ENCODE data around the gene PHACTR2.

PHACTR2 gene

DNA sequence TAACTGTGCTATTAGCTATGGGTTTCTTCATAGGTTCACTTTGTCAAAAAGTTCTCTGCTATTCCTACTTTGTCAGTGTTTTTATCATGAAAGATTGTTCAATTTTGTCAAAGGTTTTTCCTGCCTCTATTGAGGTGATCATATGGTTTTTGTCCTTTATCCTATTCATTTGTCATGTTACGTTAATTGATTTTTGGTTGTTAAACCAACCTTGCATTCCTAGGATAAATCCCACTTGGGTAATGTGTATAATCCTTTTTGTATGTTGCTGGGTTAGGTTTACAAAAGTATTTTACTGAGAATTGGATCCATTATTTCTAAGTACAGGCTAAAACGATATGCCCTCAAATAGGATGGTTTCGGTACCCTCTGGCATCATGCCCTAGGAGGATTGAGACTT is 5.0 kb downstream of the PHACTR2 start:
- Histone ChIP-seq H3K36me3 (replicated peaks in 1 of 2; ENCODE audit: control insufficient read depth in 2 of 2, insufficient read depth in 2 of 2, low read length in 2 of 2) (no peaks in the 10 kb centered on the region), H3K4me1 (ENCODE audit: control insufficient read depth in 2 of 2, insufficient read depth in 1 of 2, low read depth in 1 of 2, low read length in 2 of 2) (peaks cover 0 to 9% of the 10 kb centered on the region in 2 donors), H3K4me3 (ENCODE audit: low read length in 2 of 2) (no peak overlapping the region), H3K18ac (ENCODE audit: low read length) (no peak overlapping the region), H3K14ac (ENCODE audit: low read length) (no peak overlapping the region), H3K9ac (ENCODE audit: low read depth, low read length, poor library complexity) (no peak overlapping the region), H2BK120ac (ENCODE audit: low read depth, low read length) (no peak overlapping the region), H4K8ac (ENCODE audit: low read depth, low read length) (no peak overlapping the region), H2AK5ac (ENCODE audit: low read depth, low read length) (no peak overlapping the region), H3K27ac (replicated peaks; ENCODE audit: low read length) (no peak overlapping the region), H2AFZ (ENCODE audit: low read length) (no peak overlapping the region), H2BK15ac (ENCODE audit: low read length) (no peak overlapping the region), H3K27me3 (ENCODE audit: control insufficient read depth in 3 of 3, insufficient read depth in 3 of 3, low read depth in 1 of 3, low read length in 3 of 3) (no peaks in the 10 kb centered on the region), H3K79me1 (ENCODE audit: low read depth, low read length) (no peaks in the 10 kb centered on the region), H2BK12ac (ENCODE audit: low read length) (no peak overlapping the region), H3K4me2 (ENCODE audit: insufficient read depth, low read length, poor library complexity, severe bottlenecking) (no peak overlapping the region), H3K4ac (ENCODE audit: low read length) (no peak overlapping the region), H3K9me3 (replicated peaks in 1 of 2; ENCODE audit: control insufficient read depth in 2 of 2, insufficient read depth in 1 of 2, low read depth in 1 of 2, low read length in 2 of 2) (peaks cover 2 to 20% of the 10 kb centered on the region in 2 donors), H2BK5ac (ENCODE audit: low read length) (no peak overlapping the region), H3K23ac (ENCODE audit: low read depth, low read length, poor library complexity) (no peak overlapping the region), H4K91ac (ENCODE audit: low read depth, low read length, poor library complexity) (no peak overlapping the region)
- no peak for DNase-seq (ENCODE audit: low spot score)
- WGBS, 2 donors (ENCODE audit: extremely low coverage in 2 of 2, insufficient read length in 2 of 2, insufficient replicate concordance in 1 of 2), result no CpG with 5 or more reads among the region's 3 CpGs

DNA sequence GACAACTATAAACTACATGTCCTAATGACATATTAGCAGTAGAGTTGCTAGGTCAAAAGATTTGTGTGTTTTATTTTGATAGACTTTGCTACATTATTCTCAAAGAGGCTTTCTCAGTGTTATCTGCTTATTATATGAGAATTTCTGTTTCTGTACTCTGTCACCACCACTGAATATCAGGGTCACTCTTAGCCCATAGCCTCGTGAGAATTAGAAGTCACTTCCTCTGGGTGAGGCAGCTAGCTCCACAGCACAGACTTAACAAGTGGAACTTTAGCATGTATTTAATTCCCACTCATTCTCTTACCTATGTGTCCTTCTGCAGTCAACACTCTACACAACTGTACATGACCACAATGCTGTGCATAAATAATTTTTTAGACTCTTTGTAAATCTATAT is 6.7 kb downstream of the PHACTR2 start:
- H3K14ac ChIP-seq (ENCODE audit: low read length), result no peak overlapping the region
- no peak overlapping the region for H3K27ac ChIP-seq (replicated peaks; ENCODE audit: low read length)
- no peak for DNase-seq (ENCODE audit: low spot score)
- H2BK5ac ChIP-seq (ENCODE audit: low read length), result no peak overlapping the region
- peaks cover 2 to 20% of the 10 kb centered on the region in 2 donors for H3K9me3 ChIP-seq (replicated peaks in 1 of 2; ENCODE audit: control insufficient read depth in 2 of 2, insufficient read depth in 1 of 2, low read depth in 1 of 2, low read length in 2 of 2)
- no CpG with 5 or more reads among the region's 1 CpG for WGBS, 2 donors (ENCODE audit: extremely low coverage in 2 of 2, insufficient read length in 2 of 2, insufficient replicate concordance in 1 of 2)
- H2AFZ ChIP-seq (ENCODE audit: low read length), result no peak overlapping the region
- no peak overlapping the region for H3K18ac ChIP-seq (ENCODE audit: low read length)
- H3K9ac ChIP-seq (ENCODE audit: low read depth, low read length, poor library complexity), result no peak overlapping the region
- H3K4me3 ChIP-seq (ENCODE audit: low read length in 2 of 2), result no peak overlapping the region
- no peak overlapping the region for H2BK15ac ChIP-seq (ENCODE audit: low read length)
- no peak overlapping the region for H4K91ac ChIP-seq (ENCODE audit: low read depth, low read length, poor library complexity)
- H3K4ac ChIP-seq (ENCODE audit: low read length), result no peak overlapping the region
- no peaks in the 10 kb centered on the region for H3K36me3 ChIP-seq (replicated peaks in 1 of 2; ENCODE audit: control insufficient read depth in 2 of 2, insufficient read depth in 2 of 2, low read length in 2 of 2)
- no peak overlapping the region for H2AK5ac ChIP-seq (ENCODE audit: low read depth, low read length)
- no peak overlapping the region for H4K8ac ChIP-seq (ENCODE audit: low read depth, low read length)
- H3K79me1 ChIP-seq (ENCODE audit: low read depth, low read length), result no peaks in the 10 kb centered on the region
- no peak overlapping the region for H2BK120ac ChIP-seq (ENCODE audit: low read depth, low read length)
- H2BK12ac ChIP-seq (ENCODE audit: low read length), result no peak overlapping the region
- H3K4me2 ChIP-seq (ENCODE audit: insufficient read depth, low read length, poor library complexity, severe bottlenecking), result no peak overlapping the region
- no peak overlapping the region for H3K23ac ChIP-seq (ENCODE audit: low read depth, low read length, poor library complexity)
- no peaks in the 10 kb centered on the region for H3K27me3 ChIP-seq (ENCODE audit: control insufficient read depth in 3 of 3, insufficient read depth in 3 of 3, low read depth in 1 of 3, low read length in 3 of 3)
- H3K4me1 ChIP-seq (ENCODE audit: control insufficient read depth in 2 of 2, insufficient read depth in 1 of 2, low read depth in 1 of 2, low read length in 2 of 2), result peaks cover 0 to 5% of the 10 kb centered on the region in 2 donors

DNA sequence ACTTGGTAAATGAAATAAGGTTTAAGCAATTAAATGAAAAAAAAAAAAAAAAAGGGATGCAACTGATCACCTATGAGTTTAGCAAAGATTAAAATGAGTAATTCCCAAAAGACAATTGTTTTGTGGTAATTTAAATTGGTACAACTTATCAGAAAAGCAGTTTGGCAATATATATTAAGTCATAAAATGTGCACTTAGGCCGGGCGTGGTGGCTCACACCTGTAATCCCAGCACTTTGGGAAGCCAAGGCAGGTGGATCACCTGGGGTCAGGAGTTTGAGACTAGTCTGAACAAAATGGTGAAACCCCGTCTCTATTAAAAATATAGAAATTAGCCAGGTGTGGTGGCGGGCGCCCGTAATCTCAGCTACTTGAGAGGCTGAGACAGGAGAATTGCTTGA is 7.9 kb downstream of the PHACTR2 start:
- Histone ChIP-seq H3K27me3 (ENCODE audit: control insufficient read depth in 3 of 3, insufficient read depth in 3 of 3, low read depth in 1 of 3, low read length in 3 of 3) (no peaks in the 10 kb centered on the region), H4K8ac (ENCODE audit: low read depth, low read length) (no peak overlapping the region), H3K4me2 (ENCODE audit: insufficient read depth, low read length, poor library complexity, severe bottlenecking) (no peak overlapping the region), H3K23ac (ENCODE audit: low read depth, low read length, poor library complexity) (no peak overlapping the region), H3K36me3 (replicated peaks in 1 of 2; ENCODE audit: control insufficient read depth in 2 of 2, insufficient read depth in 2 of 2, low read length in 2 of 2) (no peaks in the 10 kb centered on the region), H2BK15ac (ENCODE audit: low read length) (no peak overlapping the region), H3K9ac (ENCODE audit: low read depth, low read length, poor library complexity) (no peak overlapping the region), H3K79me1 (ENCODE audit: low read depth, low read length) (no peaks in the 10 kb centered on the region), H3K4me3 (ENCODE audit: low read length in 2 of 2) (no peak overlapping the region), H3K27ac (replicated peaks; ENCODE audit: low read length) (no peak overlapping the region), H2AFZ (ENCODE audit: low read length) (no peak overlapping the region), H2BK120ac (ENCODE audit: low read depth, low read length) (no peak overlapping the region), H2AK5ac (ENCODE audit: low read depth, low read length) (no peak overlapping the region), H2BK5ac (ENCODE audit: low read length) (no peak overlapping the region), H3K4ac (ENCODE audit: low read length) (no peak overlapping the region), H3K4me1 (ENCODE audit: control insufficient read depth in 2 of 2, insufficient read depth in 1 of 2, low read depth in 1 of 2, low read length in 2 of 2) (peaks cover under 1 to 4% of the 10 kb centered on the region in 2 donors), H3K9me3 (replicated peaks in 1 of 2; ENCODE audit: control insufficient read depth in 2 of 2, insufficient read depth in 1 of 2, low read depth in 1 of 2, low read length in 2 of 2) (peaks cover 2 to 20% of the 10 kb centered on the region in 2 donors), H3K18ac (ENCODE audit: low read length) (no peak overlapping the region), H3K14ac (ENCODE audit: low read length) (no peak overlapping the region), H4K91ac (ENCODE audit: low read depth, low read length, poor library complexity) (no peak overlapping the region), H2BK12ac (ENCODE audit: low read length) (no peak overlapping the region)
- no CpG with 5 or more reads among the region's 6 CpGs for WGBS, 2 donors (ENCODE audit: extremely low coverage in 2 of 2, insufficient read length in 2 of 2, insufficient replicate concordance in 1 of 2)
- DNase-seq (ENCODE audit: low spot score), result no peak

GRCh38 chr6:143687591-143687990 is 9.8 kb downstream of the PHACTR2 start:
- Histone ChIP-seq H2AK5ac (ENCODE audit: low read depth, low read length) (no peak overlapping the region), H3K27me3 (ENCODE audit: control insufficient read depth in 3 of 3, insufficient read depth in 3 of 3, low read depth in 1 of 3, low read length in 3 of 3) (no peaks in the 10 kb centered on the region), H2BK15ac (ENCODE audit: low read length) (no peak overlapping the region), H3K4me1 (ENCODE audit: control insufficient read depth in 2 of 2, insufficient read depth in 1 of 2, low read depth in 1 of 2, low read length in 2 of 2) (peaks cover 6 to 11% of the 10 kb centered on the region in 2 donors), H3K14ac (ENCODE audit: low read length) (no peak overlapping the region), H3K9ac (ENCODE audit: low read depth, low read length, poor library complexity) (no peak overlapping the region), H3K27ac (replicated peaks; ENCODE audit: low read length) (no peak overlapping the region), H2BK12ac (ENCODE audit: low read length) (no peak overlapping the region), H3K79me1 (ENCODE audit: low read depth, low read length) (no peaks in the 10 kb centered on the region), H2BK5ac (ENCODE audit: low read length) (no peak overlapping the region), H4K8ac (ENCODE audit: low read depth, low read length) (no peak overlapping the region), H4K91ac (ENCODE audit: low read depth, low read length, poor library complexity) (no peak overlapping the region), H3K4ac (ENCODE audit: low read length) (no peak overlapping the region), H3K23ac (ENCODE audit: low read depth, low read length, poor library complexity) (no peak overlapping the region), H3K18ac (ENCODE audit: low read length) (no peak overlapping the region), H2AFZ (ENCODE audit: low read length) (no peak overlapping the region), H2BK120ac (ENCODE audit: low read depth, low read length) (no peak overlapping the region), H3K4me3 (ENCODE audit: low read length in 2 of 2) (no peak overlapping the region), H3K4me2 (ENCODE audit: insufficient read depth, low read length, poor library complexity, severe bottlenecking) (no peak overlapping the region), H3K9me3 (replicated peaks in 1 of 2; ENCODE audit: control insufficient read depth in 2 of 2, insufficient read depth in 1 of 2, low read depth in 1 of 2, low read length in 2 of 2) (peaks cover 0 to 9% of the 10 kb centered on the region in 2 donors), H3K36me3 (replicated peaks in 1 of 2; ENCODE audit: control insufficient read depth in 2 of 2, insufficient read depth in 2 of 2, low read length in 2 of 2) (no peaks in the 10 kb centered on the region)
- DNase-seq (ENCODE audit: low spot score), result no peak
- WGBS, 2 donors (ENCODE audit: extremely low coverage in 2 of 2, insufficient read length in 2 of 2, insufficient replicate concordance in 1 of 2), result no CpG with 5 or more reads among the region's 1 CpG
